Activated T-cell treated with anti-CD3 and anti-CD28 coated beads, Interleukin-2, amount 50 U/mL, for 4 hours (primary cell): Measurements from ENCODE around the gene RXRG. TPM values are rescaled to one million over a fixed set of nuclear protein-coding genes. Genes with fewer than 3 reads are reported as not detected.
"Not testable (repeated sequence)": the region's sequence is repeated elsewhere in the genome, so short reads cannot be mapped to it uniquely, and the experiment has no call there.

Experiments used
- ATAC-seq, 2 donors: fragments of 200-7000 bp; cut with Tn5 transposase; one replicate each; pipeline ENCODE4 v1.10.0; 2021
- DNase-seq: peaks from one replicate; pipeline ENCODE4 v3.0.0-alpha.2; 2020
- H3K27me3 Mint-ChIP-seq: one replicate; pipeline ENCODE4 v1.8.0; 2021; ENCODE audit warnings: low read depth, mixed read lengths
- H3K36me3 Mint-ChIP-seq: one replicate; pipeline ENCODE4 v1.8.0; 2022; ENCODE audit warnings: mixed read lengths; ENCODE audit not compliant: insufficient read depth
- H3K4me1 Mint-ChIP-seq: one replicate; pipeline ENCODE4 v1.8.0; 2021; ENCODE audit warnings: low read depth, mixed read lengths
- H3K4me3 Mint-ChIP-seq: one replicate; pipeline ENCODE4 v1.8.0; 2021; ENCODE audit warnings: mild to moderate bottlenecking, moderate library complexity, mixed read lengths
- H3K9me3 Mint-ChIP-seq: one replicate; pipeline ENCODE4 v1.8.0; 2021; ENCODE audit warnings: mixed read lengths
- total RNA-seq, 3 donors: library from RNA; stranded (reverse); gene quantifications; one replicate each; pipeline ENCODE4 v1.2.1, GENCODE V29; 2021

Gene RXRG
- total RNA-seq, 3 donors from 2014 or later = not detected

GRCh38 chr1:165463978-165464377 lies 19.1 kb upstream of the RXRG start:
- H3K36me3 Mint-ChIP-seq = no peaks in the 10 kb centered on the region
- DNase-seq (no peak), ATAC-seq (no peak)
- H3K4me1 Mint-ChIP-seq = no peaks in the 10 kb centered on the region
- peaks cover 21% of the 10 kb centered on the region for H3K27me3 Mint-ChIP-seq
- no peaks in the 10 kb centered on the region for H3K9me3 Mint-ChIP-seq
- no peak overlapping the region for H3K4me3 Mint-ChIP-seq

- DNase-seq, H3K4me3 Mint-ChIP-seq, H3K9me3 Mint-ChIP-seq, H3K4me1 Mint-ChIP-seq, H3K36me3 Mint-ChIP-seq, ATAC-seq: not testable (repeated sequence)
- peaks cover 11% of the 10 kb centered on the region for H3K27me3 Mint-ChIP-seq
These were observed 14.8 kb upstream of the RXRG start for GRCh38 chr1:165459683-165460082.

DNA sequence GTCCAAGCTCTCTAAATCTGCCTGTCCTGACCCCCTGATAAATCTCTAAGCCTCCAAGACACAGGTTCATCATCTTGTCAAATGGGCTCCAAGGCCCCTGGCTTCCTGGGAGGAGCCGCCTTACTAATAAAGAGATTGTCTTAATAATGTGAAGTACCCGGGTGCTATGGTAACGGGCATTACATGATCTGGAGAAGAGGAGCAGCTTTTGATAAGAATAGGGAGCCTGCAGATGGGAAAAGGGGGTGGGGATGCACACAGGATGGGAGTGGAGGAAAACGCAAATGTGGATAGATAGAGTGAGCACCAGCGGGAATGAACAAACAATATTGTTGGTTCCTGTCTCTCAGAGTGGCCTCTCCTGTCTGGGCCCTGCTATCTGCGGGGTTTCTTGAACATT lies 11.9 kb upstream of the RXRG start:
- ATAC-seq = no peak
- no peak for DNase-seq
- no peaks in the 10 kb centered on the region for H3K4me1 Mint-ChIP-seq
- H3K27me3 Mint-ChIP-seq = peaks cover 11% of the 10 kb centered on the region
- no peak overlapping the region for H3K4me3 Mint-ChIP-seq
- H3K36me3 Mint-ChIP-seq = no peaks in the 10 kb centered on the region
- H3K9me3 Mint-ChIP-seq = no peaks in the 10 kb centered on the region

GRCh38 chr1:165456114-165456513 lies 11.2 kb upstream of the RXRG start:
- ATAC-seq (no peak), DNase-seq (no peak)
- Mint-ChIP-seq H3K9me3 (no peaks in the 10 kb centered on the region), H3K4me3 (no peak overlapping the region), H3K4me1 (no peaks in the 10 kb centered on the region), H3K27me3 (peaks cover 11% of the 10 kb centered on the region), H3K36me3 (no peaks in the 10 kb centered on the region)

- no peaks in the 10 kb centered on the region for H3K9me3 Mint-ChIP-seq
- no peak for DNase-seq
- H3K27me3 Mint-ChIP-seq = peaks cover 19% of the 10 kb centered on the region
- no peak for ATAC-seq
- no peak overlapping the region for H3K4me3 Mint-ChIP-seq
- H3K4me1 Mint-ChIP-seq = no peaks in the 10 kb centered on the region
- no peaks in the 10 kb centered on the region for H3K36me3 Mint-ChIP-seq
These were observed 10.2 kb upstream of the RXRG start for GRCh38 chr1:165455111-165455510.

DNA sequence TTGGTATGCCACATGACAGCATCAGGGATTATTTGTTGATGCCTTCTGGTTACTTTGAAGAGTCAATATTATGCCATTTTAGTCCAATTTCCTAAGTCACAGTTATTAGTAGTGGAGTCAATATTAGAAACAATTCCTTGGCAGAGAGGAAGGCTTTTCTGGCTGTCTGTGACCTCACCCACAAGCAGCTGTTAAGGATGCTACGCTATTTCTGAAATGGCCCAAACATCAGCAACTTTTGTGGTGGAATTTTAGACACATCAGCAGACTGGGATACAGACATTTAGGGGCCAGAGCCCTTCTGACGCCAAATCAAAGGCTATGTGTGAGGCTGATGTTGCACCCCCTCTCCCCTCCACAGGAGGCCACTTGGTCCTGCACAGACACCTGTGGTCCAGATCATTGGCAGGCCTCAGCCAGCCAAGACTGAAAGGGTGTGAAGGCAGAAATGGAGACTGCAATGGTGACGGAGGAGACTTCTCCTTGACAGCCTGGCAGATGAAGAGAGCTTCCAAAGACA lies 9.2 kb upstream of the RXRG start:
- no peaks in the 10 kb centered on the region for H3K9me3 Mint-ChIP-seq
- DNase-seq = no peak
- no peak overlapping the region for H3K4me3 Mint-ChIP-seq
- no peak for ATAC-seq
- H3K36me3 Mint-ChIP-seq = no peaks in the 10 kb centered on the region
- H3K4me1 Mint-ChIP-seq = no peaks in the 10 kb centered on the region
- H3K27me3 Mint-ChIP-seq = peaks cover 21% of the 10 kb centered on the region

- Mint-ChIP-seq H3K9me3 (no peaks in the 10 kb centered on the region), H3K4me1 (no peaks in the 10 kb centered on the region), H3K36me3 (no peaks in the 10 kb centered on the region), H3K27me3 (peaks cover 30% of the 10 kb centered on the region), H3K4me3 (no peak overlapping the region)
- no peak for ATAC-seq
- DNase-seq = no peak
These were observed 7.6 kb upstream of the RXRG start for GRCh38 chr1:165452336-165453130.

- Mint-ChIP-seq H3K4me3 (no peak overlapping the region), H3K27me3 (peaks cover 38% of the 10 kb centered on the region), H3K9me3 (no peaks in the 10 kb centered on the region), H3K36me3 (no peaks in the 10 kb centered on the region), H3K4me1 (no peaks in the 10 kb centered on the region)
- ATAC-seq (no peak), DNase-seq (no peak)
These were observed 6.8 kb upstream of the RXRG start for GRCh38 chr1:165451691-165452090.

DNA sequence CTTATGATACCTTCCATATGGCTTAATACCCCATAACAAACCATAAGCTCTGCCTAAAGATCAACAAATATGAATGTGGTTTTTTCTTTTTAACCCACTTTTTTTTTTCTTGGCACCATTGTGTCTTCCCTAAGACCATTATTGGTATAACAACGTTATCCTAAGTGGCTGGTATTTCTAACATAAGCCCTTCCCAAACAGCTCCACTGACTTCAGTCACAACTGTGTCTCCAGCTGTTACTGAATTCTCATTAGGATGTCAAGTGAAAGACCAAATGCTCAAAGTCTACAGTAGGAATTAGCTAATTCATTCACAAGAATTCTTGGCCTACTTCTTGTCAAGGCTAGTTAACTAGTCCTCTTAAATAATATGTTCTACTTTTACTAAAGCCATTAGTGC lies 4.2 kb upstream of the RXRG start:
- Mint-ChIP-seq H3K4me1 (no peaks in the 10 kb centered on the region), H3K9me3 (no peaks in the 10 kb centered on the region), H3K4me3 (no peak overlapping the region), H3K27me3 (peaks cover 34% of the 10 kb centered on the region), H3K36me3 (no peaks in the 10 kb centered on the region)
- ATAC-seq (no peak), DNase-seq (no peak)

DNA sequence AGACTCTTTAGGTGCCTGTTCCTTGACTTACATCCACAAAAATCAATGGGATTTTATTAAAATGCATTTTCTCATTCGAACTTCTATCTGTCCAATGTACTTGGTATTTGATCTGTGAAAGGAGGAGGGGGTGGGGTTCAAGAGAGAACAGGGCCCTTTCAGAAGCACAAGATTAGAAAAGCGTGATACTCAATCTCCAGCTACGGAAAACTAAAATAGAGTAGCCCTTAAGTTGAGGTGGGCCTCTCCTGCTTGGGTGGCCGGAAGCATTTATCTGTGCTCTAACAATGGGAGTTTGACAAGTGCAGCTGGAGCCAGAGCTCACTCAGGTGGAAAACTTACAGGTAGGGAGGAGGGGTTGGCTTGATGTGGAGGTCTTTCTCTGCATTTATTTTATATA lies 462 bp upstream of the RXRG start:
- Mint-ChIP-seq H3K9me3 (no peaks in the 10 kb centered on the region), H3K4me1 (no peaks in the 10 kb centered on the region), H3K36me3 (no peaks in the 10 kb centered on the region), H3K27me3 (peaks cover 53% of the 10 kb centered on the region), H3K4me3 (no peak overlapping the region)
- no peak for ATAC-seq
- DNase-seq = no peak

DNA sequence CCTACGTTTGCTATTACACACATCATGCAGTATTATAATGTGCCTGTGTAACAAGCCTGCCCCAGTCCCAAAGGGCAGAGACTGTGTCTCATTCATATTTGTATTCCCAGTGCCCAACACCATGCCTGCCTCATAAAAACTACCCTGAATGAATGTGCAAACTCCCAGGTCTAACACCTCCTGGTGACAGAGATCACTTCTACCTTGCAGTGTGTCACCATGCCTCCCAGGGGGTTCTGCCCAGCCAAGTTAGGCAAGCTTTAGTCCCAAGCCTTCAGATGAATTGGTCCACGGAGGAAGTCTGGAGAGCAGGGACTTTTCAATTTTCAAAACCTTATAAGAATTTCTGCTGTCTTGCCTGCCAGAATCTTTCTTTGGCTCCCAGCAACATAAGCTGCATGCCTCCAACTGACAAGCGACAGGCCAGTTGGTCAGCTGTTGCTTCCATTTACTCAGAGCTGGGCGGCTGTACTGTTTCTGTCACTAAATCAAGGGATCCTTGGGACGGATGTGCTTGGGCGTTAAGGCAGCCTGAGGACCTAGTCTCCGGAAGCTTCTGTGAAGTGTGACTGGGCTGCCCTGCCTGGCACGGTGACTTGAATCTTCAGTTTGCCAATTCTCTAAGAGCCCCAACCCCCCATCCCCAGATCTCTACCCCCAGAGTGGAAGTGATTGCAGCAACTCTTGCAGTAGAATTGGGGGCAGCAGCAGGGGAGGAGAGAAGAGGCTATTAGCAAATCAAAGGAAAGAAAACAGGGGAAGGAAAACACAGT lies 1.2 kb downstream of the RXRG start:
- DNase-seq = no peak
- H3K4me3 Mint-ChIP-seq = no peak overlapping the region
- H3K27me3 Mint-ChIP-seq = peaks cover 47% of the 10 kb centered on the region
- H3K9me3 Mint-ChIP-seq = no peaks in the 10 kb centered on the region
- H3K4me1 Mint-ChIP-seq = no peaks in the 10 kb centered on the region
- H3K36me3 Mint-ChIP-seq = no peaks in the 10 kb centered on the region
- ATAC-seq = peak in 1 of 2 donors; percentile 31

DNA sequence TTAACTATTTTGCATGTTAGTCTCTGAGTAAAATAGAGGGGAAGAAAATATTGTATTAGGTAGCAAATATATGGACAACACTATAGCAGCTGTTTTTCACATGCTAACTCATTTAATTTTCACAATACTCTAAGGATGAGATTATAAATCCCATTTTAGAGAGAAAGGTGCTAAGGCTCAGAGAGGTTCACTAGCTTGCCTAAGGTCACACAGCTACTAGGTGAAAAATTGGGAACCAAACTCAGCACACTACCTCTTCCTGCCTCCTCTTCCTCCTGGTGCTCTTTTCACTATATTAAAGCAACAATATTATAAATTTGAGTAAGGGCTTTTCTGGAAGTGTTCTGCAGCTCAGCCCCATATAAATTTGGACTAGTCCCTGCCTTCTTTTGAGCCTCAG lies 2.3 kb downstream of the RXRG start:
- DNase-seq (no peak), ATAC-seq (no peak)
- Mint-ChIP-seq H3K4me1 (no peaks in the 10 kb centered on the region), H3K9me3 (no peaks in the 10 kb centered on the region), H3K27me3 (peaks cover 39% of the 10 kb centered on the region), H3K36me3 (no peaks in the 10 kb centered on the region), H3K4me3 (no peak overlapping the region)

- Mint-ChIP-seq H3K36me3 (no peaks in the 10 kb centered on the region), H3K4me1 (no peaks in the 10 kb centered on the region), H3K27me3 (peaks cover 38% of the 10 kb centered on the region), H3K4me3 (no peak overlapping the region), H3K9me3 (no peaks in the 10 kb centered on the region)
- DNase-seq = no peak
- no peak for ATAC-seq
These were observed 2.9 kb downstream of the RXRG start for GRCh38 chr1:165442053-165442452.

- no peak overlapping the region for H3K4me3 Mint-ChIP-seq
- no peaks in the 10 kb centered on the region for H3K9me3 Mint-ChIP-seq
- H3K36me3 Mint-ChIP-seq = no peaks in the 10 kb centered on the region
- H3K27me3 Mint-ChIP-seq = peaks cover 38% of the 10 kb centered on the region
- DNase-seq (no peak), ATAC-seq (no peak)
- no peaks in the 10 kb centered on the region for H3K4me1 Mint-ChIP-seq
These were observed 3.6 kb downstream of the RXRG start for GRCh38 chr1:165441166-165441880.
